Stimulated activated CD8-positive, alpha-beta memory T cell treated with anti-CD3 and anti-CD28 coated beads, Interleukin-2, amount 100 ng/mL, for 1 hour (primary cell): Measurements from ENCODE around the gene RHOBTB1.

ENCODE experiments used
- DNase-seq, 2 donors: peaks; one replicate each; pipeline ENCODE4 v3.0.0-alpha.2; 2020; ENCODE audit warnings: low read depth in 2 of 2

Gene RHOBTB1

DNA sequence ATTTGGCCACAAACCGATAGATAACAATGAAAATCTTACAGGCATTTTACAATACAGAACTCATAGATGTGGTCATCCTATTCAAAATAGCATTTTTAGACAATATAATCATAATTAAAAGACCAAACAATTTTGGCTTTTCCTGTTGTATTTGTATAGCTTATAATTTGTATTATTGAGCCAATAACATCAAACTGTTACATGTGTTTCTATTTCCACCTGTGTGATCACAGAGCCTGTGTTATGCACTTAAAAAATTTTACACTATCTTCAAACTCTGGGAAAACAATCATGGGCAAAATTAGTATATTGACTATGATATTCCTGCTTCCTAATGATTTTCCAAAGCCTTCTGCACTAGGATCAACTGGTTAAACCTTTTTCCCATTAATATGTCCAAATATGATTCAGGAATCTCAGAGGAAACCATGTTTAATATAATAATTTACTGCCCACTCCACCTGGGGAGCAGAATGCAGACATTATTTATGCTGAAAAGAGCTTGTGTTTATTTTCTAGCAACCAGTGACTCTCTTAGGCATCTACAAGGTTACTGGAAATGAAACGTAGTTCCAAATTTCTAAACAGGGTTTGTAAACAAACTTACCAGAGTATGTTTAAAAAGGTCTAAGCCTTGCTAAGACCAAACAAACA, 1.7 kb downstream of the RHOBTB1 start:
- no peak for DNase-seq

DNA sequence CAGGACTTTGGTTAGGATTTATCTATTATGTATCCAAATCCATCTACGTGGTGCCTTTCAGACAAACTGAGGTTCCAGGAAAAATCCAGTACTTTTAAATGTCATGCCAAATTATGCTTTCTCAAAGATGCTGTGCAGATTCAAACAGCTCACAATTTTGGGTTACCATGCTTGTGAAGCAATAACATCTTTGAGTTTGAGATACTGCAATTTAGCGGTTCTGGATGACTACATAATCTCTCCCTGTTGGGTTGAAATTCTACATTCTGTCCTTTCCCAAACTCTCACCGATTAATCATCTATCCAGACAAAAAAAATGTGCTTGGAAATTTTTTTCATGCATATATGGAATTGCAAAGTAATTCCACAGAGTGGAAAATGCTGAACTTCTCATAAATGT, 3.5 kb downstream of the RHOBTB1 start:
- DNase-seq = no peak

DNA sequence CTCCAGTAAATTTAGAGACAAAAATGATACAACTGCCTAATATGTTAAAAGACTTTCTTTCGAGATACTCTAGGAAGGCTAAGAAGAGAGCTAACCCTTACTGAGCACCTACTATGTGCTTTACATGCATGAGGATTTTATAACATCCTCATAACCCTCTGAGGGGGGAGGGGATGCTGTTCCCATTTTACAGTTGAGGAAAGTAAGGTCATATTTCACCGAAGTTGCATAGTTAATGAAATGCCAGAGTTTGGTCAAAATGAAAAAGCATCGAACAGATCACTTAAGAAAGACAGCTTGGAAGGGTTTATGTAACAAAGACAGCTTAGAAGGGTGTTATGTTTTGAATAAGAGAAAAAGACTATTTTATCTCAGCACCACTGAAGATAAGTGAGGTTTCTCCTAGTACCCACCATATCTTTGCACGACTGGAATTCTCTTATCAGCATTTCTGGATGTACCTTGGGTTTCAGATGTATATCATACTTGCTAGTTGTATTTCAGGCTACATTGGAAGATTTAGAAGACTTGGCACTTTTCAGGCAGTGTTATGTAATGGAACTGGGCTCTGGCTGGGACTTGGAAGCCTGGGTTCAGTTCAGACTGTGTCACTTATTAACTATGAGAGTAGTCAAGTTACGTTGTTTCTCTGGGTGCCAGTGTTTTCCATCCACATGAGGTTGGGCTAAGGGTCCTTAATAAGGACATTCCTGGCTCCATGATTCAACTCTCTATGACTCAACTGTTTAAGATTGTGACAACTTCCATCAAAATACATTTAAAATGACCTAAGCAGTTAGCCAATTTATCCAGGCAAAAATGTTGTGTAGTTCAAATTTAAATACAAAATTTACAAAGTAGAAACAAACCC, 6.0 kb downstream of the RHOBTB1 start:
- no peak for DNase-seq

DNA sequence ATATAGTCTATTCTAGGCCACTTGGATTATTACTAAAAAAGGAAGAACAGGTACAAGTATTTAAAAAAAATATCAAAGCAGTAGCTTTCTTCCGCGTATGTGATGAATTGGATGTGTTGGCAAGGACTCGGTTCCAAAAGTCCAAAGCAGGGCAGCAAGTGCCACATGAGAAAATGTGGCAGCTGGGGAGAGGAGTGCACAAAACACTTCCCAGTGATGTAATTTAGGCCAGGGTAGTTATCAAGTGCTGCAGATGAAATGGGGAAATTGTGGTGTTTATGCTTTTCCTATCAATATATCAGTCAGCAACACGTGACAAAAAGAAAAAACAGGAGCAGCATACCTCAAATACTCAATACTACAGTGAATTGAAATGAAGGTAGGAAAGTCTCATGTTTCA, 7.0 kb downstream of the RHOBTB1 start:
- DNase-seq = no peak

DNA sequence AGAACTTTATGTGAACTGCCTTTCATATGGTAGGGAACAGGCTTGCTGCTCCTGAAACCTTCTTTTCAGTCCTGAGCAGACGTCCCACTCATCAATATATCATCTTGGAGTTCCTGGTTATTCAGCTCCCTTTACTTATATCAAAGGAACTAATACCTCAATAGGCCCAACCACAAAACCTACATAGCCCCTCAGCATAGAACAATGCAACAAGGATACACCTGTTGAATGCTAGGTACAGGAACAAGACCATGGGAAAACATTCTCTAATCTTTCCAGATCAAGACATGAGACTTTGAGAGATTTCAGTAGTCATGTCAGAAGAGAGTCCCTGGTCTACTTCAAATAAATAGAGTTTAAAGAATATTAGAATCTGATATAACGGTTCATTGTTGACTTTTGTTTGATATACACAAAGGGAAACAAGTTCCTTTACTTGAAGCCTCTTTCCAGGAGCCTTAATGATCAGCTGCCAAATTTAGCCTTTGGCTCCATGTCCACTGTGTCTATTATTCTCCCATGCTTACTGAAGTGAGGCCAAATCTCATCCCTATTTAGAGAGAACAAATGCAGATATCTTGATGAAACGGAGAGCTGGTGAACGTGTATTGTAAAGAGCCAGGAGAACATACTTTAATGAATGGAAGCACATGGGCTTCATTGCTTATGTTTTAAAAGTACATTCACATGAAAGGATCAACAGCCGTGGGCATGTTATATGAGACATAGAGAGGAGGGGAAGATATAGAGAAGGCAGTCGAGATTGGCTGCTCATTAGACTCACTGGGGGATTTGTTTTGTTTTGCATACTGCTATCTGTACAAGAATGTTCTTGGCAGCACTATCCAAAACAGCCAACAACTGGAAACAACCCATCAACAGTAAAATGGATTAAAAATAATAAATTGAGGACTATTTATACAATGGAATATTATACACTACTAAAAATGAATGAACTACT, 9.5 kb downstream of the RHOBTB1 start:
- no peak for DNase-seq

DNA sequence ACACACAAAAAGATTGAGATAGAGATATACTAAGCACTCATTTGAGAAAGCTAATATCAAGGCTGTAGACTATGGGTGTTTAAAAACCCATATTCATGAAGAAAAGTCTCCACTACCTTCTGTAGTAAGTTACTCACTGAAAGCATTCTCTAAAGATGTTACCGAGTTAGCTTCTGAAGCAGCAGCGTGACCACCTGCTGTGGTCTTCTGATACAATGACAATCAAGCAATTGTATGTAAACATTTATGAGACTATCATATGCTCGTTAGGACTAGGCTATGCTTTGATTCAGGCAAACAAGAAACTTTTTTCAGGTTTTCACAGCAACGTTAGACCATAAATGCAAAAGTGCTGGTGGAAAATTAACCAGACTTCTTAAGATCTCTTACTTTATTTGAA, 11.2 kb downstream of the RHOBTB1 start:
- DNase-seq = no peak

DNA sequence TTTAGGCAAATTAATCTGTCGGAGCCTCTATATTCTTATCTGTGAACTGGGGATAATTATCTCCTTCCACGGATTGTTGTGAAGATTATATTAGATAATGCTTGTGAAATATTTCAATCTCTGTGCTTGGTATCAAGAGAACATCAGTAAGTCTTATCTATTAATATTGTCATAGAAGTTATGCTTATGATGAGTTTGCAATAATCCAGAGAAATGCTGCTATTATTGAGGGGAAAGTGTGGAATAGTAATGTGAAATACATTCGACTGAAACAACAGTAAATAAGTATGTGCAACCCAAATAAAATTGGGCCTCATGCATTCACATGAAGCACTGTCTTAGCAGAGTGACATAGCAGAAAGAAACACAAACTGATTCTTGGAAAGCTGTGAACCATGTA, 13.7 kb downstream of the RHOBTB1 start:
- DNase-seq = no peak

DNA sequence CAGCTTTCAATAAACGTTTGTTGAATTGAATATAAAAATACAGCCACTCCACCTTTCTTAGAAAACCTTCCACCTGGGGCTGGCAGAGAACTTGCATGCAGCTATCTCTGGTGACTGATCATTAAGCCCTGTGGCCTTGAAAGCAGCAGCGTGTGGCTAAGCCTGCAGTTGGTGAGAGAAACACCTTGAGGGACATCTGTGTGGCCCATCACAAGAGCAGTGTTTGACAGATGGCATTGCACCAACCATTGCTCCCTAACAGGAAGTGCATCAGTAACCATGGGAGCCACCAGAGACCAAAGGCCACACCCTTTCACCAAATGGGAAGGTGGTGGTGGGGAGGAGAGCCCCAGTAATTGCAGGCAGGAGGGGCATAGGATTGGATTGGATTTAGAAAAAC, 22.4 kb downstream of the RHOBTB1 start:
- DNase-seq = no peak

DNA sequence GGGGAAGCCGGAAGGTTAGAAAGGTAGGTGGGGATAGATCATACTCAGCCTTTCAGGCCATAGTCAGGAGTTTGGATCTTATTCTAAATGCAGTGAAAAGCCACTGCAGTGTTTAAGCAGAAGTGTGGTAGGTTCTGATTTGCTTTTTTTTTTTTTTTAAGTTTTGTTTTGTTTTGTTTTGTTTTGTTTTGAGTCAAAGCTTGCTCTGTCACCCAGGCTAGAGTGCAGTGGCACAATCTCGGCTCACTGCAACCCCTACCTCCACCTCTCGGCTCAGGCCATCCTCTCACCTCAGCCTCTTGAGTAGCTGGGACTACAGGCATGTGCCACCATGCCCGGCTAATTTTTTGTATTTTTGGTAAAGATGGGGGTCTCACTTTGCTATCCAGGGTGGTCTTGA, 23.5 kb downstream of the RHOBTB1 start:
- no peak for DNase-seq

DNA sequence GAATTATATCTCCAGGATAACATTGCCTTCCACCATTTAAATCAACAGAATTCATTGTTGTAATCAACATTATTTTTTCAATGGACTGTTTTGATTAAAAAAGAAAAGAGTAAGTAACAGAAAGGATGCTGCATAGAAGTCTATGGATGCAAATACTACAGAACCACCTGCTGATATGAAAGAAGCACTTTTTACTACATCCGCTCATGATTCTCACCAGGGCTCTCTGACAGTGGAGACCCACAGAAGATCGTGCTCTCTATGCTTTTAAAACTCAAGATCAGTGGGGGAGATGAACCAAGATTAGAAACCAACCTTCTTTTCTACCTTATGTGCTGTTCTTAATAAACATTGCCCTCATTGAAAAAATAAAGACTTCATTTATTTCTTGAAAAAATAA, 24.4 kb downstream of the RHOBTB1 start:
- no peak for DNase-seq

DNA sequence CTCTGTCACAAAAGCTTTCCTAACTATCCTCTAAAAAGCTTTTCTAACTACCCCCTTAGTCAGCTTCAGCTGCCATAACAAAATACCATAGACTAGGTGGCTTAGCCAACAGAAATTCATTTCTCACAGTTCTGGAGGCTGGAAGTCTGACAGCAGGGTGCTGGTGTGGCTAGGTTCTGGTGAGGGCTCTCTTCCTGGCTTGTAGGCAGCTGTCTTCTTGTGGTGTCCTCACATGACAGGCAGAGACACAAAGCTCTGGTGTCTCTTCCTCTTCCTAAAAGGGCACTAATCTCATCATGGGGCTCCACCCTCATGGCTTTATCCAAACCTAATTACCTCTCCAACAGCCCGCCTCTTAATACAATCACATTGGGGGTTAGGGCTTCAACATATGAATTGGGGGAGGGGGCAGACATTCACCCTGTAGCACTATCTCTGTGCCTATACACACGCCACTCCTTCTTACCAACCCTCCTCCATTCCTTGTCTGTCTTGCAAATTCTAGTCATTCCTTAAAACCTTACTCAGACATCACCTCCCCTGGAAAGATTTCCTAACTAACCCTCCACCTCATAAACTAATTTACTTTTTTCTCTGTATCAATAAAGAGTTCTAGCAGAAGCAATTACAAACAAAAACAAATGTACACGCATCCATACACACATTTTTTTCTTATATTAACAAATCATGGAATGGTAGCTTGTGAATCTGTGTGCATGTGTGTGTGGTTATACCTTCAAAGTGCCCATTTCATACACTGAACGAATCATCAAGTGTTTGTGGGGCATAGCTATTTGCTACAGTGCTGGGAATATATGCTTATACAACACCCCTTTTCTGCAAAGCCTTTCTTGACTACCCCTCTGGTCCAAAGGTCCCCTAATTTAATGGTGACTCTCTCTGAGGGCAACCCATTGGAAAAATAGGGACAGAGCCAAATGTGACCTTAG, 26.4 kb downstream of the RHOBTB1 start:
- no peak for DNase-seq

DNA sequence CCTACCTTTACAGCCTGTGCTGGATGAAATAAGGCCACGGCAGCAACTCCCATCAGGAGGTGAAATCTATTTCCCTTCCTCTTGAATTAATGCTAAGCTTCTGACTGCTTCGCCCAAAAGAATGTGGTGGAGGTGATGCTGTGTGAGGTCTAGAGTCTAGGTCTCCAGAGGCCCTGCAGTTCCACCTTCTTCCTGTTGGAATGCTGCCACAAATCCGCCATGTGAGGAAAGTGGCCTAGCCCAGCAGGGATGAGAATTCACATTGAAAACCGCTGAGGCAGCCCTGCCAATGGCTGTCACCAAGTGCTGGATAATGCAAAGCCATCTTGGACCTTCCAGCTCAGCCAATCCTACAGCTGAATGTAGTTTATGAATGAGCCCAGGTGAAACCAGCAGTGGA, 28.0 kb downstream of the RHOBTB1 start:
- no peak for DNase-seq

DNA sequence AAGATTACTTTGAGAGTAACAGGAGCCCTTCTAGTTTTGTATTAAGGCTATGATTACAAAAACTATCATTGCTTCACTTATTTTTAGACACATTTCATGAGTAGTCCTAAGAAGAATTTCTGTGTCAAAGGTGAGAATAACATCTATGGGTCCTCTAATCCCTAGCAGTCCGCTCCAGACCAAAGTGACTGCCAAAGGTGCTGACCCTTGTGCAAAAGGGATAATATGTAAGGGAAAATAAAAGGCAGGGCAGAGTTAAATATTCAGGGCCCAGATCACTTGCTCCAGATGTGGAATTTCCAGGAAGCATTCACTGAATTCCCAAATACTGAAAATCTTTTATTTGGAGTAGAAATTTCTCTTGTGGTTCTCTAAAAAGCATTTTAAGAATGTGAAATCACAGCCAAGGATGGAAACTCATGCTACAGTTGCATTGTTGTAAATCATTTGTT, 29.3 kb downstream of the RHOBTB1 start:
- DNase-seq = no peak

DNA sequence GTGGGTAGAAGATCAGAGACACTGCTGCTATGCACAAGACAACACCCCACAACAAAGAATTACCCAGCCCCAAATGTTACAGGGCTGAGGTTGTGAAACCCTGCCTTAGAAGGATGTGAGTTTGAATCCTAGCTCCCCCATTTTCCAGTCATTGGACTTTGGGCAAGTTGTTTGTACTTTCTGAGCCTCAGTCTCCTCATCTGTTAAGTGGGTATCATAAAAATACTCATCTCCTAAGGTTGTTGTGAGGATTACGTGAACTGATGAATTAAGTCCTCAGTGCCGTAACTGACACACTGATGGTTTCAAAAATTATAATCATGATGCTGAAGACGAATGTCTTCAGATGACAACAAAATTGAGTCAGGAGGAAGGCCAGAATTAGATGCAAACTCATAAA, 30.3 kb downstream of the RHOBTB1 start:
- no peak for DNase-seq

DNA sequence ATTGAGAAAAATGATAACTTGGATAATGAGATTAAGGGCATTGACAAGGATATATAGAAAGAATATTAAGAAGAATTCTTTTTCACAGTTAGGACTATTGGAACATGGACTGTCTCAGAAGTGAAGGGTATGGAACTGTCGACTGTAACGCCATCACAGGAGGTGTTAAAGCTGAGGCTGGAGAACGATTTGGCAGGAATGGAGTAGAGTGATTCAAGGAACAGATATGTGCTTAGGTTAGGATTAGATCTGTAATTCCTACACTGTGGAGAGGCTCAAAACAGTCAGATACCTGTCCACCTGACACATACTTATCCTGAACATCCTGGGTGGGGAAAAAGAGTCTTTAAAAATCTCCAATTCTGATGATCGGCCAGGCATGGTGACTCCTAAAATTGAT, 30.9 kb downstream of the RHOBTB1 start:
- no peak for DNase-seq

DNA sequence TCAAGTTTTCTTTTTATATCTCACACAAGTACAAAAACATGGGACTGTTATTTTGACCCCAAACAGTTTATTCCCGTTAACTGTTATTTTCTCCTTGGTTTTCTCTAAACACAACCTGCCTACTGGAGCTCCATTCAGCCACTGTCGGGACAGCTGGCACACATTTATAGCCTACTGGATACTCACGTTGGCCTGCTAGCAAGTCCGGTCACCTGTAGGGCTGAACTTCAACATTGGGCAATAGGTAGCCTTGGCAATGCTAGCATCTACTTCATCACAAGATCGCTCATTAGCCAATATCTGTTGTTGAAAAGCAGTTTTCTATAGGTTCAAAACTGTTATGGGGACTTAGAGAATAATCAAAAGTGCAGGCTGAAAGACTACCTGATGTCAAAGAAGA, 32.3 kb downstream of the RHOBTB1 start:
- DNase-seq = no peak

DNA sequence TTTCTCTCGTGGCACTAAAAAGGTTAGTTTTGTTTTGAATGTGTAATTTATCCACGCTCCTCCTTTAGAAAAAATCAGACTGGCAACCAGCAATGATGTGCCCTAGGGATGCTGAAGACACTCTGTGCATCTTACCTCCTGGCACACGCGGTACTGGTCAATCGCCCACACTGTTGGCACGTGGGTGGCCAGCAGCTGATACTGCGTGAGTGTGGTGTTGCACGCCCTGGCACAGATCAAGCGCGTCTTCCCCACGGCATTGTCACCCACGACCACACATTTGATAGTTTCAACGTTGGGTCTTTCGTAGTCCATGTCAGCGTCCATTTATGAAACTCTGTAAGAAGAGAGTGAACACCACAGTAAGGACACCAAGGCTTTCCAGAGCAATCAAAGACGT, 32.8 kb downstream of the RHOBTB1 start:
- DNase-seq = no peak

DNA sequence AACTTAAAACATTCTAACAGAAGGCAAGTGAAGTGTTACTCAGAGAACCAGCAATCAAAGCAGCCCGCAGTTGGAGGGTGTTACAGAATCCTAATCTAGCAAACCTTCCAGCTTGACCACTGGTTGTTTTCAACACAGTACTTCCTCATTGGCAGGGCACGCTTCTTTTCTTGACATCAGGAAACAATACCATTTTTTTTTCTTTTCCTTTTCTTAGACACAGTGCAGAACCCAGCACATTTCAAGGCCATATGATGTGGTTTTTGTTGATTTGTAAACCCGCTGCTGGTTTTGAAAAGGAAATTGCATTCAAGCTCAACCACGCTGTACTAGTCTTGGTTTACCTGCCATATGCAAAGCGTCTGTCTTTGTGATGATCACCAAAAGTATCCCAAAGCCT, 33.4 kb downstream of the RHOBTB1 start:
- no peak for DNase-seq

DNA sequence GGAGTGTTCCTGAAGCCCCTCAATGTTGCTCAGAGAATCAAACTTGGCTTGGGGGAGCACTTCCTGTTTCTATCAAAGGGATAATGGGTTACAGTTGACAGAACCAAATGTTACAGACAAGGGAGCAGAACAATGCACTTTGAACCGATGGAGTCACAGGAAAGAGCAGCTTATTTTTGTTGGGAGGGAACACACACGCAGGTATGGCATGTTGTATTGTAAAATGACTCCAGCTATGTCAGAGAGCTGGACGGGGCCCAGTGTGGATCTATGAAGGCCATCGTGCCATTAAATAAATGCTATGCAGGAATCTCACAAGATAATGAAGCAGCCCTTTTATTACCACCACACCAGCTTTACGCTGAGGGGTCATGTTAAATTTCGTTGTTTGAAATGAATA, 35.1 kb downstream of the RHOBTB1 start:
- DNase-seq = no peak

DNA sequence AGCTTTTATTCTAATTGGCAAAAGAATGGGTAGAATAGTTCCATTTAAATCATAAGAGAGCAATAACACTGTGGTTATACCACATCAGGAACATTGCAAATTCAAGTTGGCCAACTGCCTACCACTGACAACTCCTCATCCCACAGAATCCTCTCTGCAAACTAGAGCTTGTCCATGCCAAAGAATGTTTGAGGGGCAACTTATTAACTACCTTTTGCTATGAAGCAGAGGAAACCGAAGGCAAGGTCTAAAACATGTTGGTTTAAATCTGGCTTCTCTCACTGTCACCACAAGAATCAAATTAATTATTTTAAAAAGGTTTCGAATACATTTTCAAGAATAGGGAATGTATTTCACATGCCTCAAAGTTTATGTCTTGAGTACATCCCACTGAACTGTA, 36.0 kb downstream of the RHOBTB1 start:
- no peak for DNase-seq

DNA sequence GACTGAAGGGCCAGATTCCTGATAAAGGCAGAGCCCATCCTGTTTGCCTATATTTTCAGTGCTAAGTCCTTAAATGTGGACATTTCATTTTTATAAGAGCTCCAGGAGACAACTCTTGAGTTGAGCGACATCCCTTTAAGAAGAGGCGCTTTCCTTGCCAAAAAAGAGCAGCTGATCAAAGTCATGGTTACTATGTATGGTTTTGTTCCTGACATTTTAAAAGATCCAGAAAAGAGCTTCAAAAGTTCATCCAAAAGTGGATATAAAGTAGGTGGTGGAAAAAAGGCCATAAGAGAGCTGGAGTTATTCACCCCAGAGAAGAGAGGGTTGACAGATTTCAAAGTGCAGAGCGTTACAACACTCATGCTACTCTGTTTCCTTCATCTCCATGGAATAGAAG, 36.7 kb downstream of the RHOBTB1 start:
- no peak for DNase-seq
